ENCODE measurements around the gene ADD1.
"Not testable (repeated sequence)": the region's sequence is repeated elsewhere in the genome, so short reads cannot be mapped to it uniquely, and the experiment has no call there.

ADD1 gene

DNA sequence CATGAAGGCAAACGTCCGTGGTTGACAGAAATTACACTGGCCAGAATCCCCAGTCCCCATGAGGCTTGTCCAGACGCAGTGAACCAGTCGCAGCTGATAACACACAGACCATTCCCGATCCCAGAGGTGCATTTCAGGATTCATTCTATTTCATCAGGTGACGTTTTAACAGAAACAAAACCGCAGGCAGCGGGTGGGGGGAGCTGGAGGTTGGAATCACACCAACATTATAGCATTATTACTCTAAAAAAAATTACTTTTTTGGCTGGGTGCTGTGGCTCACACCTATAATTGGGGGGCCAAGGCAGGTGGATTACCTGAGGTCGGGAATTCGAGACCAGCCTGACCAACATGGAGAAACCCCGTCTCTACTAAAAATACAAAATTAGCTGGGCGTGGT lies 94.3 kb downstream of the ADD1 start:
- no peak for DNase-seq

DNA sequence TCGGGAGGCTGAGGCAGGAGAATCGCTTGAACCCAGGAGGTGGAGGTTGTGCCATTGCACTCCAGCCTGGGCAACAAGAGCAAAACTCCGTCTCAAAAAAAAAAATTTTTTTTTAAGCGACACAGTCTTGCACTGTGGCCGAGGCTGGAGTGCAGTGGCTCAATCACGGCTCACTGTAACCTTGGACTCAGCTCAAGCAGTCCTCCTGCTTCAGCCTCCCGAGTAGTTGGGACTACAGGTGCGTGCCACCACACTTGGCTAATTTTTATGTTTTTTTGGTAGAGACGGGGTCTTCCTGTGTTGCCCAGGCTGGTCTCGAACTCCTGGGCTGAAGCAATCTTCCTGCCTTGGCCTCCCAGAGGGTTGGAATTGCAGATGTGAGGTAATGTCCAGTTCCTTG lies 94.8 kb downstream of the ADD1 start:
- DNase-seq: not testable (repeated sequence)

DNA sequence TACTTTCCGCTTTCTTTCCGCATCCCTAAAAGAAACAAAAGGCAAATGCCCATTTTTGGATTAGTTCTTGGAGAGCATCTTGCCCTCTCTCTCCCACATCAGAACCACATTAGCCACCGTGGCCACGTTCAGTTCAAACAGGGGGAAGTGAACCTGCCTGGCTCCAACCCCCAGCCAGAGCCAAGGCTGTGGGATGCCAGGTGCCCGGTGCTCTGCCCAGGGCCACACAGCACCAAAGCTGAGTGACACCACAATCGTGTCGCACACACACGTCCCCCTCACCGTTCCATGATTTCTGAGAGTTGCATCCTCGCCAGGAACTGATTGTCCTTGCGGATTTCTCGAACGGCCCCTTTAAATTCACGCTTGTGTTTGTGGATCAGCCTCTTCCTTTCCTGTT lies 95.3 kb downstream of the ADD1 start:
- DNase-seq: no peak

DNA sequence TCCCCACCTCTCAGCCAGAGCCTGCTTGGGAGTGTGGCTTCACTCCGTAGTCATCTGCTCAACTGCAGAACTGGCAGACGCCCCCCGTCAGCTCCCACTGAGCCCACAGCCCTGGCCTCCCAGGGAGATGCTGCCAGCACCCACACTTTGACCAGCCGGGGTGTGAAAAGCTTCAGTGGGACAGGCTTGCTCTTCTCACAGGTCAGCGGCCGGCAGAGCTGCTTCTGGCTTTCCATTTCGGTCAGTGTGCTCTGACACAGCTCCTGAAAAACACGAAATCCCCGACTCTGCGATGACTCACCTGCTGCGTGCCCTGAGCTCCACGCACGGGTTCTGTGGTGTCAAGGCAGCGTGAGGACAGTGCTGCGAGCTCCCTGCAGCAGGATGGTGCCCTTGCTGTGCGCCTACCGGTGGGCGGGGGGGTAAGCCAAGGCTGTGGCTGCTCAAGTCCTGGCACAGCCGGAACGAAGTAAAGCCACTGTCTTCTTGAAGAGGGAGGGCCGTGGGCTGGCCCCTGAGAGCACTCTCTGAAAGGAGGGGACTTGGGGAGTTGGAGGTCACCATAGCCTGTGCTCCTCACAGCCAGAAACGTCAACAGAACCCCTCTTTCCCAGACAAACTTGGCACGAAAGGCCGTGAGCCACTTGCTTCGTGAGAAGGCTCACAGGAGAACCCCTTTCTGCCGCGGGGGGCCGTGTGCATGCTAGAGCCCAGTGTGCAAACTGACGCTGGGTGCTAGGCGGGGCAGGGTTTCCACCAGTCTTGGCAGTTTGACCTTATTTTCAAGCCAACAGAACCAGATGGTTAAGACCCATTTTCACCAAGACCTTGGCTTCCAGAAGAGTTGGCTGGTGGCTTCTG lies 96.0 kb downstream of the ADD1 start:
- DNase-seq: no peak

DNA sequence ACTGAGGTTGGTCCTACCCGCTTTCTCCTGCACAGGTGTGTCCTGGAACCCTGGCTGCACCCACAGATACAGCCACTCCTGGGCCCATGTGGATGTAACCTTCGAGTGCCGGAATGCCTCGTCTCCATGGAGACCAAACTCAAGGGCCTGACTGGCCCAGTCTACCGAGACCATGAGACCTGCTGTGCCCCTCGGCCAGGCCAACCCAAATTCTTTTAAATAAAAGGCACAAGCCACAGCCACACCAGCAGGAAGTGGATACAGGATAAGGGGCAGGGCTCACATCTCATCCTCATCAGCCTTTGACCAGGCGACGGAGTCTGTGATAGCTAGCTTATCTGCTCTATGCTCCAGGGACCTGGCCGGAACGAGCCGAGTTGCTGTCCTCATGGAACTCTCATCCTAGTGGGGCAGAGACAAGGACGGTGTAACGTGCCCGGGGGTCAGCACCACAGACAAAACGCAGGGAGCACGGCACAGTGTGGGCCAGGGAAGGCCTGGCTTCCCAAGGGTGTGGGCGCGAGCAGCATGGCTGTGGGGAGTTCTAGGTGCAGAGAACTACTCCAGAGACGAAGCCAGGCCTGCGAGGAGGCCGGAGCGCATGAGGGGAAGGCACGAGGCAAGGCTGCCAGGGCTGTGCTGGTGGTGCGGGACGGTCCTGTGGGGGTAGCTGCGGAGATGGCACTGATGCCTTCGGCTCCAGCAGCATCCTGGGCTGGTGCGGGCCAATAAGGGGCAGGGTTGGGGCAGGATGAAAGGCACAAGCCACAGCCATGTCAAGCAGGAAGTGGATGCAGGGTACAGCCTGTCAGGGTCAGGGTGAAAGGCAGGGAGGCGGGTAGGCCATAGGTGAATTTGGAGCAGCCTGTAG lies 96.9 kb downstream of the ADD1 start:
- DNase-seq: no peak

DNA sequence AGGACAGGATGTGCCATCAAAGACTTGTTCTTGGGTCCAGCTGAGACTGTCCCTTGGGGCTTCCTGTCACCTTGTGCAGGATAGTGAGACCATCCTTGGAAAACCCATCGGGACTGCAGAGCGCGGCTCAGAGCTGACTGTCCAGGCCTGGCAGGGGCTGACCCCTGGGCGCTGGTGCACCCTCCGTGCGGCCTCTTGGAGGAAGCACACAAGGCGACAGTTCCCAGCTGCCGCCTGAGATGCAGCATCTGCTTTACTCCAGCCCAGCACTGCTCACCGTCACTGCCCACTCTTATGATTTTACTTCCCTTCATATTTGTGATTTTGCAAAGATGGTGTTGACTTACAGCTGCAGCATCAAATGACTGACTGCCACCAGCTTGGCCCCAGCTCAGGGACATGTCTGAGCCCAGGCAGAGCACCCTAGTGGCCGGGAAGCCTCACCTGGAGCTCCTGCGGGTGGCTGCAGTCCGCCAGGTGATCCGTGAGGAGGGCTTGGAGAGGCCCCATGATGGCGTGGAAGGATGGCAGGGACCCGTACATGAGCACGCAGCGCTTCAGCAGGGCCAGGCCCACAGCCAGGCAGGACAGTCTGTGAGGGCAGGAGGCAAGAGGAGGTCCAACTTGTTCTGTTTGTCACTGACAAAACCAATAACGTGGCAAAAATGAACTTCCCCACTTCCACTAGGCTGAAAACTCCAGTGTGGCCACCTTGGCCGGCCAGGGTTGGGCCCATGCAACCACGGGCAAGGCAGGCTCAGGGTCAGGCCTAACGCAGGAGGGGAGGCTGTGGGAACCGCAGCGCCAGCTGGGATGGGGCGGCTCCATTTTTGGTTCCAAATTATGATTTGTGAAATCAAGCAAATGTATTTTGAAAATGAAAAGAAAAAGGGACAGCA lies 97.7 kb downstream of the ADD1 start:
- DNase-seq: no peak

DNA sequence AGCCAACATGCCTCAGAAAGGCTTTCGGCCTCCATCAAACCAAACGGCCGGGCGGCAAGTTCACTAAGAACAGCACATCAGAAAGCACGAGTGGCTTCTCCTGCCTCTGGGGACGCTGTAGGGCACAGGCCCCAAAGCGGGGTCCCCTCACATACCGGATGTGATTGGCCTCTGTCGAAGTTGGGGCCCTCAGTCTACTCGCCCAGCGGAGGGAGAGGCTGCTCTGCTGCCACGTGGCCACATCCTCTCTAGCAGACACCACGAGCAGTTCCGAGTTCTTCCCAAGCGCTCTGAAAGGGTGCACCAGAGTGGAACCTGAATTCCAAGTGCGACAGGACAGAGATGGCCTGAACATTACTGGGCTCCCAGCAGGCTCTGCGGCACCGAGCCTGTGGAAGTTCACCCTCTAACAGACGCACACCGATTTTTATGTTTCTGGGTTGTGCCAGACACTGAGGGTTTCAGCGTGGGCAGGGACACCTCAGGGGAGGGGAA lies 98.4 kb downstream of the ADD1 start:
- no peak for DNase-seq

DNA sequence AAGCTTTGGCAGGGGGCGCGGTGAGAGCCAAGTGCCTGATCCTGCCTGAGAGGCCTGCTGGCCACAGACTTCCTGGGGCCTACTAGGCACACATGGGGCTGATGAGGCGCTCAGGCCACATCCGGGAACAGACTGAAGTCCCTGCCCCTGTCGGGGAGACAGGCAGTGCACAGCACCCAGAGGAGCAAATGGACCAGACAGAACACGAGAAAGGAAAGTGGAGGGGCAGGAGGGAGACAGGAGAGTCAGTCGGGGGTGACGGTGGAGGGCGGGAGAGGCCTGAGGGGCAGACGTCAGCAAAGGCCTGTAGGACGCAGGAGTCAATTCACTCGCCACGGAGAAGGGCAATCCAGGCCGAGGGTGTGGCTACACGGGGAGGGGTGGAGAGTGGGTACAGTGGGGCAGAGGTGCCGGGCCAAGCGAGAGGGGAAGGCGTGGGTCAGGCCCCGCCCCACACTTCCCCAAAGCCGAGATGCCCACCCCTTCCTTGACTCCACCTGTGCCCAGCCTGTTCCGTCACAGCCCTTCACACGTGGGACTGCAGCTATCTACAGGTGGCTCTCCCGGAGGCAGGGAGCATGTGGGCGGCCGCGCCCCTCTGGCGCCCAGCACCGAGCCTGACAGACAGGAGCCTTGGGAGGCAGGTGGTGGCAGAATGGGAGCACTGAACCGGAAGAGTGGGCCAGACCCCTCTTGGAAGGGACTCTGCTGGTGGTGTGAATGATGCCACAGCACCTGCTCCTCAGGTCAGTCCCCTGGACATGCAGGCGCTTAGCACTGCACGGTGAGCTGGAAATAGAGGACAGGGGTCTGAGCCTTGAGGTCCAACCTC lies 99.1 kb downstream of the ADD1 start:
- DNase-seq: no peak

DNA sequence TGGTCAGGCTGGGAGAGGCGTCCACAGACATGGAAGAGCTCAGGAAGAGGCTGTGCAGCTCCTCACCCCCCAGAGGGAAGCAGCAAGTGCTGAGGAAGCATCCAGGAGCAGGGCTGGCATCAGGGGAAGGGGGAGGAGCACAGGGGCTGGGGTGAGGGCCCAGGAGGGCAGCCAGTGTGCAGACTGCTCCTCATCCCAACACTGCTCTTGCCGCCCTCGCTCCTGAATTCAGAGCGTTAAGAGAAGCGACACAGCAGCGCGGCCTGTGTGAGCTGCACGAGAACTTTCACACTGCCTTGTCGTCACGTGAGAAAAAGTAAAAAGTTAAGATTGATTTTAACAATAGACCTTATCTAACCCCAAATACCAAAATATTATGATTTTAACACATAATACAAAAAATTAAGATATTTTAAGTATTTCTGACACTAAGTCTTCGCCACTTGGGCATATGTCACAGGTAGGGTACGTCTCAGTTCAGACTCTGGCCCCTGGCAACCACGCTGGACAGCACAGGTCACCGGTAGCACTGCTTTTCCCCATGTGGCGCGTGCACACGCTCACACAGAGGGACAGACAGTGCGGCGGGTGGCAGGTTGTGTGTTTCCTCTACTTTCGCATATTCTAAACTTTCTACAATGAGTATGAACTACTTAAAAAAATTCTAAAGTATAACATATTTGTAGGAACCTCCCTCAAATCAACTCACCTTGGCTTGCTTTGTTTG lies 99.9 kb downstream of the ADD1 start:
- DNase-seq: no peak

DNA sequence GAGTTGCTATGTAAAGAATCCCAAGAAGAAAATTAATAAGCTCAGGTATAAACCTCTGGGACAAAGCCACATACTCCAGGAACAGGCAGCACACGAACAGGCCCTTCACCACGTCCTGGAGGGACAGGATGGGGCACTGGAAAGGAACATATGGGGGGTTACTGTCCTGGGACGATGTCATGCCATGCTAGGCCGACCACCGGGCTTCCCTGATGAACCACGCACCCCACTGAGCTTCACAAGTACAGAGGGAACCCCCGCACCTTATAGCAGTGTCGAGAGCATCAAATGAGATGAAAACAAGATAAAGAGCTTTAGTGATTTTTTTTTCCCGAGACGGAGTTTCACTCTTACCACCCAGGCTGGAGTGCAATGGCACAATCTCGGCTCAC lies 100.4 kb downstream of the ADD1 start:
- DNase-seq: no peak

DNA sequence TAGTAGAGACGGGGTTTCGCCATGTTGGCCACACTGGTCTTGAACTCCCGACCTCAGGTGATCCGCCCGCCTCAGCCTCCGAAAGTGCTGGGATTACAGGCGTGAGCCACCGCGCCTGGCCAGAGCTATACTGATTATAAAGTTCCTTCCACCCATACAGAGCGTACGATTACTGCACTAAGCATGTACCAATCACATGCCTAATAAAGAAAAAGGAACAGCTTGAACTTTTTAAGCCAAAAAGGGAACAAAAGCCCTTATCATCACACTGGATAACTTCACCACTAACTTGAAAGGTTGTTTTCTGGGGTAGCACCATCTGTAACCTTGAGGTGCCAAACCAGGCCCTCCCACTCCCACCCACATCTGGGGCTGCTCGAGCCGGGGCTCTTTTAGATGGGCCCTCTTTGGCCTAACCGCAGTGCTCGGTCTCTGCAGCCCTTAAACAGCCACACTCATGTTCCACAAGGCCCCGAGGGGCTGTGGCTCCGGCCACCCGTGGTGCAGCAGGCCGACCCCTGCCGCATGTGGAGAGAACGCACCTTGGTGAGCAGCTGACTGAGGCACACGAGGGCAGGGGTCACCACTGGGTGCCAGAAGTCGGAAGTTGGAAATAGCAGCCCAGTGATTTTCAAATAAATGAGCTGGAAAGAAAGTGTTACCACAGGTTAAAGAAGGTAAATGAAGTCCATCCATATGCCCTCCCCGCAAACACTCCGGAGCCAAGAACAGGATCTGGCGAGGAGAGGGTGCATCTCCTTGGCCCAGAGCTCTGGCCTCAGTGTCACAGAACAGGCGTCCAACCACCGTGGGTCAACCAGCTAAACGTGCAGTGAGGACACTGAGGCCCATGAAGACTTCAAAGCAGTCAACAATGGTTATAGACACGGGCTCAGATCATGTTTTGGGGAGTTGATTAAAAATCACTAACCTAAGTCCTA lies 101.2 kb downstream of the ADD1 start:
- DNase-seq: no peak

DNA sequence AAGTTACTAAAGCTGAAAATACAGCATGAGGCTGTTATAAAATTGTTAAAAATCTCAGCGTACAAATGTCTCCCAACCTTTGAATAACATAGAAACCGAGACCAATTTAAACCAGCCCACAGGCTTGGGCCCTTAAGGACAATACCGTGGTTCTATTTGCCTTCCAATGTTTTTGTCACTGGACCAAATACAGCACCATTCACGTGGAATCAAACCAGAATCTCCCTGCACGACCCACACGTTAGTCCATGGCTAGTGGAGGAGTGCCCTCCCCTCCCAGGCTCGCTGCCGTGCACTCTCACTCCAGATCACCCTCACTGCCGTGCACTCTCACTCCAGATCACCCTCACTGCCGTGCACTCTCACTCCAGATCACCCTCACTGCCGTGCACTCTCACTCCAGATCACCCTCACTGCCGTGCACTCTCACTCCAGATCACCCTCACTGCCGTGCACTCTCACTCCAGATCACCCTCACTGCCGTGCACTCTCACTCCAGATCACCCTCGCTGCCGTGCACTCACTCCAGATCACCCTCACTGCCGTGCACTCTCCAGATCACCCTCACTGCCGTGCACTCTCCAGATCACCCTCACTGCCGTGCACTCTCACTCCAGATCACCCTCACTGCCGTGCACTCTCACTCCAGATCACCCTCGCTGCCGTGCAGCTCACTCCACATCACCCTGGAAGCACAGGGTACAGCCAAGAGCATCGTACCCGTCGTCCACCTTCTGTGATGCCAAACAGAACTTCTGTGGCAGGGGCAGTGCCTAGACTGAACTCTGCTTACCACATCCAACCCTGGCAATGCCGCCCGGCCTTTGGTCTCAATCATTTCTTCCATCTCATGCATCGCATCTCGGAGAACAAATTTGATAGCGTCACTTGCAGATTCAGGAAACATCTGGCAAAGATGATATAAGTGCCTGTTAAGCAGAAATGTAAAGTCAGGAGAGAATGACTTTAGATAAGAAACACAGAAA lies 102.3 kb downstream of the ADD1 start:
- not testable (repeated sequence) for DNase-seq

DNA sequence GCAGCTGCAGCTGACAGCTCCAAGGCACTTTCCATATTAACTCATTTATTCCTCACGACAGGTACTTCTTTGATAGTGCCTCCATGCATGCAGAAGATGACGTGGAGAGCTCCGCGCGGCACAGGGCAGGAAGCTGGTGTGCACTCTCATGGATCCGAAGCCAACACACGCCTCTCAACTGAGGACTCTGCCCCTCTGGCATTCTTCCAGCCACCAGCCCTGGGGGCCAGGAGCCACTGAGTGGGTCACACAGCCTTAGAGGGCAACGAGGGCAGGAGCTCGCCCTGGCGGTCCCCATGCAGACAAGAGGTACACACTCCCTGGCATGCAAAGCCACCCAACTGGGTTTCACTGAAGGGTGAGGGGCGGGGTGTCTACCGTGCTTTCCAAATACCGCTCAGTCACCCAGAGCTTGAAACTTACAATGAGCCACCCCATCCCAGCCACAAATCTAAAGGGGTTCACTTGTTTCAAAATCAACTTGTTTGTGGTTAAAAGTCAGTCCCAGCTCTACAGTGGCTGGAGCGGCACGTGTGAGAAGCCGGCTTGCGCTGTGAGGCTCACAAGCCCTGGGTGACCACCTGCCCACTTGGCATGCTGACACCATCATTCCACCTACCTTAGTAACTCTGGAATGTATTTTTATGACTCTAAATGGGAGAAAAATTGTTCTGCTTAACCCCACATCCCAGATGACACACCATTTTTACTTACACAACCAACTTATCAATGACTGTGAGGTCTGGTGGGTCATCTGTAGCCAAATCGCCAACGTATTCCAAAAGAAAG lies 103.4 kb downstream of the ADD1 start:
- DNase-seq: no peak

DNA sequence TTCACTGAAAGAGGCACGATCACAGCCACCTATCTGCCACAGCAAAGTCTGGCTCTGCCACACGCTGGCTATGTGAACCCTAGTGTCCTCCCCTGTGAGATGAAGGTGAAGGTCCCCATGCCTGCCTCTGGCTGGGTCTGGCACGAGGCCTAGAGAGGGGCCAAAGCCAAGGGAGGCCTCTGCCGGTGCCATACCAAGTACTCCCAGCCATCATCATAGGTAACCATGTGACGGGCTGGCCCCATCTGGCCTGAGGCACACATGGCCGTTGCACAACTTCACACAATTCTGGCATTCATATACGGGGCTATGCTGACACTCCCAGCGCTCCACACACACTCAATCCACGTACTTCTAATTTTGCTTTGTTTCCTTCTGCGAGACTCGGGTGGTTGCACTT lies 104.3 kb downstream of the ADD1 start:
- DNase-seq: no peak

DNA sequence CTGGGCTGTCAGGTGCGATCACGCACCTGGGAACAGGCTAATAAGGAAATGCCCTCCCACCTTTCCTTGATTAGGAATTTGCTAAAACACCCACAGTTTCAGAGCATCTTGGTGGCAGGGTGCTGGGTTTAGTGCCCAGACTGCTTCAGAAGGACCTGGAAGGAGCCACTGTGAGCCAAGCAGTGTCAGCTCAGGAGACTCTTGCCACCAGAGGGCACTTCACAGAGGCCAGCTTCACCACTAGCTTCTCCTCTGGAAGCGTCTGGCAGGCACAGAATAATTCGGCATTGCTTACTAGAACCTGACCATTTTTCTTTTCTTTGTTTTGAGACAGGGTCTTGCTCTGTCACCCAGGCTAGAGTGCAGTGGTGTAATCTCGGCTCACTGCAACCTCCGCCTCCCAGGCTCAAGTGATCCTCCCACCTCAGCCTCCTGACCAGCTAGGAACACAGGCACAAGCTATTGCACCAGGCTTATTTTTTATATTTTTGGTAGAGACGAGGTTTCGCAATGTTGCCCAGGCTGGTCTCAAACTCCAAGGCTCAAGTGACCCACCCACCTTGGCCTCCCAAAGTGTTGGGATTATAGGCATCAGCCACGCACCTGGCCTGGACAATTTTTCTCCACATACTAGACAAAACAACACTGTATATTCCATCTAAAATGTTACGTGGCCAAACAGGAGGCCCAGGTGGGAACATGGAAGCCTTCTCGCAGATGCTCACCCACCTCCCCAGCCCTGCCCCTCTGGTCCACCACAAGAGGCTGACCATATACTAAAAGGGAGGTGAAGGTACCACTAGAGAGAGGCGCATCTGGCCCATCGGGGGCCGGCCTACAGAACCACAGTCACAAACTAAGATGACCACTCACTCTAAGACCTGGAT lies 105.5 kb downstream of the ADD1 start:
- DNase-seq: no peak

DNA sequence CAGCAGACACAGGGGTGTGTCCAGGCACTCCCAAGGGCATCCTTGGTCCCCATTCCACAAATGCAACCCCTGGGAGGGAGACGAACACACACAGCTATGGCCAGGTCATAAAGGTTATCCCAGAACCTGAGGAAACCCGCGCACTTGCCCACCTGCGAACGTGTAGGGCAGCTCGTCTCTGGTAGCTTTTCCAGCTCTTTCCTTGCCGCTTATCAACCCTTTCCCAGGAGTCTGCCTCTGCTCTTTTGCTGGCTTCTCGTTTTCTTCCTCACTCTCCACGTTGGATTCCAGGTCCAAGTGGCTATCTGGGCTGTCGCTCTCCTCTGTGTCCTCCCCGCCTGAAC lies 106.1 kb downstream of the ADD1 start:
- no peak for DNase-seq
